GM18498 (cell line): ENCODE measurements around the gene PRKCA.

ENCODE experiments used
- ATAC-seq: cut with Tn5 transposase; IDR thresholded peaks from one replicate; pipeline ENCODE4 v1.9.1; 2021; ENCODE audit warnings: mild to moderate bottlenecking, moderate library complexity; ENCODE audit not compliant: unreplicated experiment

Gene PRKCA

DNA sequence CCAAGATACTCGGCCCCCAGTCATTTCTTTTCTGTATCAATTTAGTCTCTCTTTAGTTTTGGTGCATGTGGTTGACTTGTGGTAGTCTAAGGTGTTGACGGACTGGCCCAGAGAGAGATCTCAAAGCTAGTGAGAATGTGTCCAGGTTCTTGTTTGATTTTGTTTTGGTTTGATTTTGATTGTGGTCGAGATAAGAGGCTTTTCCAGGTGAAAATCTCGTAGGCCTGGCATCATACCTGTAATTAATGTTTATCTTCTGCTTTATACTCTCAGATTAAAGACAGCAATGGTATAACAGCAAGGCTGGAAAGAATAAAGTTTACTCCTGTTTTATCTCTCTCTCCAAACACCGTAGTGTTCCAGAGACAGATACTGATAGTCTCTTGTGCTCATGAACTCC, 360.1 kb downstream of the PRKCA start:
- no peak for ATAC-seq

DNA sequence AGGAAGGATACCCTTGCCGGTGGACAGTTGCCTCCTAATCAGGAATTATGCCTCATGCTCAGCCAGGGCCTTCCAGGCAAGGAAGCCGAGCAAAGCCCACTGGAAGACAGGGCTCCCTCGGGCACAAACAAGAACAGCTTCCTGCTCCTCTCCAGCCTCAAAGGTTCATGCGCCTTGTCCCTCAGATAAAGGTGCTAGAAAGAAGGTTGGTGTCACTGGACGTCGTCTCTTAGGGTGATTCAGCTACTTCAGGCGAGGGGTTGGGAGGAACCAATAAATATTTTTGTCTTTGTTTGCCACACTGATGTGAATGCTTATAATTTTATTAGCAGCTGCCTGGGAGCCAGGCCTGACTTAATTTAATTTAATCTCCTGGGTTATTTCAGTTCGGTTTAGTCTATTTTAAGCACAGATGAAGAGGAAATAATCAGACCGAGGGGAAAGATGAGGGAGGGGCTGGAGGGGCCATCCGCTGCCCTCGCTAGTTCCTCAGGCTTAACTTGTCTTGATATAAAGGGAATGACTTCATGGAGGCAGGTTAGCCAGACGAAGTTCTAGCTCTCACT, 360.7 kb downstream of the PRKCA start:
- ATAC-seq: no peak

GRCh38 chr17:66664336-66664735, 361.9 kb downstream of the PRKCA start:
- ATAC-seq: no peak

DNA sequence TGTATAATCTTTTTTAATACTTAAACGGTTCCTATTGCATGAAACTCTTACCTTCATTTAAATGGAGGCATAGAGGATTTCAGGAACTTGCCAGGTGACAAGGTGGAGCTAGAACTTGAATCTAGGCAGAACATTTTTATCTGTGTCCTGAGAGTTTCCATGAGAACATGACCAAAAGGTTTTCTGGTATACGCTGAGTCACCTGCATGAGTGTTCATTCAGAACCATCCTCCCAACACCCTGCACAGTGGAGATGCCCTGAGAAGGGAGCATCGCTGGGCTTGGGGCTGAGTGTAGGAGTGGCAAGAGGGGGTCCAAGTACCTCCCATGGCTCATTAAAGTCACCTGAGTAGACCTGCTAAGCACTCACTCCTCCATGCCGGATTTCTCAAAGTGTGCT, 362.8 kb downstream of the PRKCA start:
- ATAC-seq: no peak

DNA sequence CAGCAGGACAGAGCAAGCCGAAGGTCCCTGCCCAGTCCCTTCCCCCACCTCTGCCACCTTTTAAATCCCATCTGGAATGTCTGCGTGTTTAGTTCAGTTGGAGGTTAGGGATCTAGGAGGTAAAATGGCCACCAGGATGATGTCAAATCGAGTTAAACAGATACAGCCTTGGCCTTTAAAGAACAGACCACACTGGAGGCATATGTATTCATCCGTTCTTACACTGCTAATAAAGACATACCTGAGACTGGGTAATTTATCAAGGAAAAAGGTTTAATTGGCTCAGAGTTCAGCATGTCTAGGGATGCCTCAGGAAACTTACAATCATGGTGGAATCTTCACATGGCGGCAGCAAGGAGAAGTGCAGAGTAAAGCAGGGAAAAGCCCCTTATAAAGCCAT, 364.7 kb downstream of the PRKCA start:
- ATAC-seq: no peak

- ATAC-seq: peak; percentile 73
These were observed 365.1 kb downstream of the PRKCA start for GRCh38 chr17:66667491-66668030.

DNA sequence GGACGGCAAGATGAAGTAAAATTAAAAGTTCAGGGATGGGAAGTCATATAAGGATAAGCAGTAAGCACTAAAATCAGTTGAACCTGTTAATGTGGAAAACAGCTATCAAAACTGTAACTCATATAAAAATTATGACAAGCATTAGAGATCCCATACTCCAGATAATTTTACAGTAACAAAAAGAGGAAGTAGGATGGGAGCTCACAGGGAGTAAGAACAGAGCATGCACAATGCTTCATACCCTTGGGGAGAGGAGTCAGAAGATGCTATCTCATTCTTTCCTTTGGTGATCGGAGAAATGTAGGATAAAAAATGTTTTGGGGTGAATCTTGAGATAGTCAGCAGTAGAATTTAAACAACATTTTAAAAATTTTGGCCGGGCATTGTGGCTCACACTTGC, 367.8 kb downstream of the PRKCA start:
- ATAC-seq: no peak

GRCh38 chr17:66671156-66671555, 368.7 kb downstream of the PRKCA start:
- no peak for ATAC-seq

DNA sequence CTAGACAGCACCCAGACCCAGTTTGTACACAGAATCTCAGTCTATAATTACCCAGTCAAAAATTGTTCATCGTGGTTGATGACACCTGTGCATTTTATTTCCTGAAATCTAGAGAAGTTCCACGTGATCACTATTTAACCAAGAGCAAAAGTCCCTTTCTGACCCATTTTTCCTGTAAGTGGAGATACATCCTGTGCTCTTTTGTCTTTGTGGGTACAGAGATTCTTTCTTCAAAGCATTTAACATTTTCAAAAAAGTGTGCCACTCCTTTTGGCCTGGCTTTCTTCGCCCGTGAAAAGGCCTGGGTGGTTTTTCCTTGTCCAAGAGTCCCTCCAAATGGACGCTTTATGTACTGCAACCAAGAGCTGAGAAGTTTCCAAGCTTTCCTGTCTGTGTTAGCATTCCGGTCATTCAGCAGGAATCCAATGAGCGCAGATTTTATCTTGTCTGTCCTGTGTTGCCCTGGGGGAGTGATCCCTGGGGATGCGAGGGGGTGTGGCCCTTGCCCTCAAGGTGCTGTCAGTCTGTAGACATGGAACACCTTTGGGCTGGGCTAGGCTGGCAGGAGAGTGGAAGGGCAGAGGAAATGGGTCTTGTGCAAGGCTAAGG, 371.4 kb downstream of the PRKCA start:
- no peak for ATAC-seq

DNA sequence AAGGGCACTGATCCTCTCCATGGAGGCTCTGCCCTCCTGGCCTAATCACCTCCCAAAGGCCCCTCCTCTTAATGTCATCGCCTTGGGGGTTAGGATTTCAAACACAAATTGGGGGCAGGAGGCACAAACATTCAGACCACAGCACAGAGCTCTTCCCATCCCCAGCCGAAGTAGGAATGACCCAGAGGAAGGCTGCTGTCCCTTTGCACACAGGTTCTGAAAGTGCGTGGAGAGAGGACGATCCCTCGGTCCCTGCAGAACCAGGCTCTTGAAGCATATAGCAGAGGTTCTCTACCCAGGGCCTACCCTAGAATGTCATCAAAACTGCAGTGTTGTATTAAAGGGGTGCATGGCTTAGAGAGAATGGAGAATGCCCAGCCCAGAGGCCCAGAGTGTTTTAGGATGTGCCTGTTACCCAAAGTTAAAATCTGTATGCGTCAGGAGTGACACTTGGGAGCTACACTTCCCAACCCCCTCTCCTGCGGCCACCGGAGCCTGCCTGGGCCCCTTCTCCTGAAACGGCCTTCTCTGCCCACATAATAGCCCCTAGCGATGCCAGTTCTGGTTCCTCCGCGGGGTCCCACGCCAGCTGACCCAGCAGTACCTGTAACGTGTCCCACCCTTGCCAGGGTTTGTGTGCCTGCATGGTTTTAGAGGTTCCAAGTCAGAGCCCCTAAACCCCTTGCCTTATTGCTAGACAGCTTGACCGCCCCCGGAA, 373.0 kb downstream of the PRKCA start:
- ATAC-seq: no peak

- ATAC-seq: no peak
These were observed 373.6 kb downstream of the PRKCA start for GRCh38 chr17:66675991-66676371.

GRCh38 chr17:66676421-66676820, 374.0 kb downstream of the PRKCA start:
- no peak for ATAC-seq

GRCh38 chr17:66677201-66677981, 375.0 kb downstream of the PRKCA start:
- no peak for ATAC-seq

GRCh38 chr17:66678061-66678460, 375.6 kb downstream of the PRKCA start:
- ATAC-seq: no peak

GRCh38 chr17:66678827-66679226, 376.4 kb downstream of the PRKCA start:
- no peak for ATAC-seq

GRCh38 chr17:66679631-66680517, 377.5 kb downstream of the PRKCA start:
- ATAC-seq: no peak

GRCh38 chr17:66682283-66682682, 379.9 kb downstream of the PRKCA start:
- ATAC-seq: no peak

GRCh38 chr17:66684261-66684660, 381.8 kb downstream of the PRKCA start:
- no peak for ATAC-seq

GRCh38 chr17:66684731-66685130, 382.3 kb downstream of the PRKCA start:
- no peak for ATAC-seq

- no peak for ATAC-seq
These were observed 384.2 kb downstream of the PRKCA start for GRCh38 chr17:66686601-66687000.
